GM18873 (cell line): ENCODE measurements around the gene FOS.
A peak's percentile ranks its signal among the peaks of the same experiment; 100 is the strongest.
"Not testable (repeated sequence)": the region's sequence is repeated elsewhere in the genome, so short reads cannot be mapped to it uniquely, and the experiment has no call there.

ENCODE experiments used
- ATAC-seq: cut with Tn5 transposase; IDR thresholded peaks from one replicate; pipeline ENCODE4 v1.9.1; 2021; ENCODE audit warnings: mild to moderate bottlenecking, moderate library complexity, moderate number of reproducible peaks; ENCODE audit not compliant: unreplicated experiment, low FRiP score

FOS gene

DNA sequence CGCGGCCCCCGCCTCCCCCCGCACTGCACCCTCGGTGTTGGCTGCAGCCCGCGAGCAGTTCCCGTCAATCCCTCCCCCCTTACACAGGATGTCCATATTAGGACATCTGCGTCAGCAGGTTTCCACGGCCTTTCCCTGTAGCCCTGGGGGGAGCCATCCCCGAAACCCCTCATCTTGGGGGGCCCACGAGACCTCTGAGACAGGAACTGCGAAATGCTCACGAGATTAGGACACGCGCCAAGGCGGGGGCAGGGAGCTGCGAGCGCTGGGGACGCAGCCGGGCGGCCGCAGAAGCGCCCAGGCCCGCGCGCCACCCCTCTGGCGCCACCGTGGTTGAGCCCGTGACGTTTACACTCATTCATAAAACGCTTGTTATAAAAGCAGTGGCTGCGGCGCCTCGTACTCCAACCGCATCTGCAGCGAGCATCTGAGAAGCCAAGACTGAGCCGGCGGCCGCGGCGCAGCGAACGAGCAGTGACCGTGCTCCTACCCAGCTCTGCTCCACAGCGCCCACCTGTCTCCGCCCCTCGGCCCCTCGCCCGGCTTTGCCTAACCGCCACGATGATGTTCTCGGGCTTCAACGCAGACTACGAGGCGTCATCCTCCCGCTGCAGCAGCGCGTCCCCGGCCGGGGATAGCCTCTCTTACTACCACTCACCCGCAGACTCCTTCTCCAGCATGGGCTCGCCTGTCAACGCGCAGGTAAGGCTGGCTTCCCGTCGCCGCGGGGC lies at the start of gene FOS:
Gene FOS, plus strand, starts transcription at position 407 of the 731 bp plus-strand sequence. Its CDS starts 155 bp downstream, at position 562.
- peak; percentile 71 for ATAC-seq

DNA sequence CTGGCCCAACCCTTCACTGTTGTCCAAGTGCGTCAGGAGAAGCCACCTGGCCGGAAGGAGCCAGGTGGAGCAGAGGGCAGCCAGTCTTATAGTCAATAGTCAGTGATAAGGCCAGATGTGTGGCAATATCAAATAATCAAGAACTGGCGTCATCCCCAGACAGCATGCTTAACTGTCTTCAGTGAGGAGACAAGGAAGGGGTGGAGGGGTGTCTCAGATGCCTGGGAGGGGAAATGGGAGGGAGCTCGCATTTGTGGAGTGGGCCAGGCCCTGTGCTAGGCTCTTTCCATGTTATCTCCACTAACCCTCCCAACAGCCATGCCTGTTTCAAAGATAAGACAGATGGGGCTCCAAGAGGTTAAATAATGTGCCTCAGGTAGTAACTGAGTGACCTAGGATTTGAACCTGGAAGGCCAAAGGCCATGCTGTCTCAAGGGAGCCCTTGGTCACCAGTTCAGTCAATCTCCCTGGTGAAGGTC lies 48.9 kb upstream of the FOS start:
- ATAC-seq = no peak

GRCh38 chr14:75230140-75230792 lies 48.4 kb upstream of the FOS start:
- ATAC-seq = no peak

- peak; percentile 46 for ATAC-seq
Observed at GRCh38 chr14:75231320-75231719, 47.3 kb upstream of the FOS start.

DNA sequence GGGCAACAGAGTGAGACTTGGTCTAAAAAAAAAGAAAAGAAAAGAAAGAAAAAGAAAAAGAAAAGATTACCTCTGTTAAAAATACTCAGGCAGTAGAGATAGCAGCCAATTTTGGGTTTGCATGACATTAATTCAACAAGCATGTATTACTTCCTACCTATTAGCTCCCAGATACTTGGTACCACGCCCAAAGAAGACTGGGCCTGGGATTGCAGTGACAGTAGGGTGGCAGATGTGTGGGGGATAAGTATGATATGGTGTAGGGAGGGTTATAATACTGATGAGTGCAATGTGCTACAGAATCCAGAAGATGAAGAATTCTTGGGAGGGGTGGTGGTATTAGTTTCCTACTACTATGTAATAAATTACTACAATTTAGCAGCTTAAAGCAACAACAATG lies 46.4 kb upstream of the FOS start:
- no peak for ATAC-seq

GRCh38 chr14:75232597-75232996 lies 46.0 kb upstream of the FOS start:
- ATAC-seq = no peak

DNA sequence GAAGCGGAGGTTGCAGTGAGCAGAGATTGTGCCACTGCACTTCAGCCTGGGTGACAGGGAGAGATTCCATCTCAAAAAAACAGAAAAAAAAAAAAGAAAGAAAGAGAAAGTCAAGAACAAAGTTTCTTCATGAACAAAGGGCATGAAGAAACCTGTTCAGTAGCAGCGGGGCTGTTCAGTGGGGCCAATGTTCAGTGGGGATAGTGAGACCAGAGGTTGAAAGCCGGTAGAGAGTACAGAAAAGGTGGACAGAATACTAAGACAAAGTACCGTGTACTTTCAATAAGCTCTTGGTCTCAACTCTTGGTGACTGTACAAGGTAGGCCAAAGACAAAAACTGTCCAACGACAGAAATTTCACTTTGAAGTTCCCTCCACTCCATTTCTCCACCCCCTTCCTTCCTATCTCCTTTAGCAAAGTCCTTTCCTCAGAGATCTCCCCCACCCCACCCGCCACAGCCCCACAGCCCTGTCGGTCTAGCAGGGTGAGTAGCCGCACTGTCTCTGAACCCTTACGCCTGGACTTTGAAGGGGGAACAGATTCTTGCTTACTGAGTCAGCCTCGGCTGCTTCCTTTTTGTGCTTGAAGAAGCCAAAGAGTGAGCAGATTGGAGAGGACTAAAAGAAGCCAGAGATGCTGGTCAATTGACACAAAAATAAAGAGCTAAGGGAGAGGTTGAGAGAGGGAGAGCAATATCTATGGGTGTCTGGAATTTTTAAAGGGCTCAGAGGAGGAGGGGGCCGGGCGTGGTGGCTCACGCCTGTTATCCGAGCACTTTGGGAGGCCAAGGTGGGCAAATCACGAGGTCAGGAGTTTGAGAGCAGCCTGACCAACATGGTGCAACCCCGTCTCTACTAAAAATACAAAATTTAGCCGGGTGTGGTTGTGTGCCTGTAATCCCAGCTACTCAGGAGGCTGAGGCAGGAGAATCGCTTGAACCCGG lies 44.2 kb upstream of the FOS start:
- no peak for ATAC-seq

- ATAC-seq = not testable (repeated sequence)
Observed at GRCh38 chr14:75235198-75235597, 43.4 kb upstream of the FOS start.

DNA sequence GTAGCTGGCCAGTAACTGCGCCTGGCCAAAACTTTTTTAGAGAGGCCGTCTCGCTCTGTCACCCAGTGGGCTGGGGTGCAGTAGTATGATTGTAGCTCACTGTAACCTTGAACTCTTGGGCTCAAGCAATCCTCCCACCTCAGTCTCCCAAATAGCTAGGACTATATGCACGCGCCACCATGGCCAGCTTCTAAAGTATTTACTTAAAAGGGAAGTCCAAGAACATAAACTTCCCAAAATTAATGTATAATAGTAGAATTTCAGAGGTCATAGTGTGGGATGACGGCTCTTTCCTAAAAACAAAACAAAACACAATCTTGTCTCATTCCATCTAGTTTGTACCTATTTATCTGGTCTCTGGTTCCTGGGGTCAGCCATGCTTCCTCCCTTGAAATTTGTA lies 42.2 kb upstream of the FOS start:
- ATAC-seq = no peak

- no peak for ATAC-seq
Observed at GRCh38 chr14:75236901-75237419, 41.7 kb upstream of the FOS start.

- no peak for ATAC-seq
Observed at GRCh38 chr14:75238756-75239455, 39.7 kb upstream of the FOS start.

DNA sequence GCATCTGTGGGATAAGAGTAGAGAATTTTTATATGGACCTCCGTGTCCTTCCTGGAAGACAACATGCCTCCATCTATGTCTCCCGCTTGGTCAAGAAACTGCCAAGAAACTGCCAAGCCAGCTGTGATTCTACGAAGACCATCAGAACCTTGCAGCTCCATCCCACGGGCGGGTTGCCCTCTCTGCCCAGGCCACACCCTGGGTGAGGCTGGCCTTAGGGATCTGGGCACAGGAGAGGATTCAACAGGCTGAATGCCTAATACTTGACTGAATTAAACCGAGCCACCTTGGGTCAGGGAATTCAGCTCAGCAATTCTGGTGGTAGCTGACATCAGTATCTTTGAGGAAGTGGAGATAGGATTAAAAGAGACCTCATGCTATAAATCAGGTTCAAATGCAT lies 37.8 kb upstream of the FOS start:
- ATAC-seq = no peak

DNA sequence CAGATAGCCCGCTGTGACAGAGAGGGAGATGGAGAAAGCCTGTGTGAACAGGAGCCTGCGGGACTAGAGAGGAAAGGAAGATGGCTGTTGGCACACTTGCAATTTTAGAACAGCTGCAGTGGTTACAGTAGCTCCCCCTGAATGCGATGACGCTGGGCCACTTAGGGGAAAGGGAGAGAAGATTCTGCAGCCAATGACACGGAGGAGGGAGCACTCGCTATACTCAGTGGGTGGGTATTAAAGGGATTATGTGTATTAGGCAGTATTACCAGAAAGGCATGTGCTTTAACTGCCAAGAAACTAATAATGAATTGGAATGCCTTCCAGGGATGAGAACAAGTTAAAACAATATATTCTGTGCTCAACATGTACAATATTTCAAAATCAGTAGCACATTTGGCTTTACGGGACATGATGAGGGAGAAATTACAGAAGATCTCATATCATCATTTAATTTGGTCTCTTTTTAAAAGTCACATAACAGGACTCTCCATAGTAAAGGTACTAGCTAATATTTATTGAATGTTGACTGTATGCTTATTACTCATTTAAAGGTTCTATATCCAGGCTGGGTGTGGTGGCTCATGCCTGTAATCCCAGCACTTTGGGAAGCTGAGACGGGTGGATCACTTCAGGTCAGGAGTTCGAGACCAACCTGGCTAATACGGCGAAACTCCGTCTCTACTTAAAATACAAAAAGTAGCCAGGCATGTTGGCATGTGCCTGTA lies 35.9 kb upstream of the FOS start:
- no peak for ATAC-seq

GRCh38 chr14:75244121-75244520 lies 34.5 kb upstream of the FOS start:
- ATAC-seq = no peak

DNA sequence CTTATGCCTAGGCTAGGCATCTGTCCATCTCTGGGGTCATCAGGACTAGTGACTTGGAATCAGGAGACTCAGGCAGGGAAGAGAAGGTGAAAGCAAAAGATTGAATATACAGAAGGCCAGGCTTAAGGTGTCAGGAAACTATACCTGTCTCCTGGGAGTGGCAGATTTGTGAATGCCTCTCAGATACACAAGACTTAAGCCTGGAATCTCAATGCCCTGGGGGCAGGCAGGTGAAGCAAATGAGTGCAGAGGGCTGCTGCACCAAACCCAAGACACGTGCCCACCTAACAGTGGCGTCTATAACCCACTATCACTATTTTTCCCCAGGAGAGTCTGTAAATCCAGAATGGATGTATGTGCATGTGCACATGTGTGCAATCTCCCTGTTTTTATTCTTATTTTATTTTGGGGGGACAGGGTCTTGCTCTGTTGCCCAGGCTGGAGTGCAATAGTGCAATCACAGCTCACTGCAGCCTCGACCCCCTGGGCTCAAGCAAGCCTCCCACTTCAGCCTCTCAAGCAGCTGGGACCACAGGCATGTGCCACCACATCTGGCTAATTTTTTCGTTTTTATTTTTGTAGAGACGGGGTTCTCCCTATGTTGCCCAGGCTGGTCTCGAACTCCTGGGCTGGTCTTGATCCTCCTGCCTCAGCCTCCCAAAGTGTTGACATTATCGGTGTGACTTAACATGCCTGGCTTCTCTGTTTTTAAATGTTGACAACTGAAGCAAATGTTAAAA lies 31.9 kb upstream of the FOS start:
- no peak for ATAC-seq

DNA sequence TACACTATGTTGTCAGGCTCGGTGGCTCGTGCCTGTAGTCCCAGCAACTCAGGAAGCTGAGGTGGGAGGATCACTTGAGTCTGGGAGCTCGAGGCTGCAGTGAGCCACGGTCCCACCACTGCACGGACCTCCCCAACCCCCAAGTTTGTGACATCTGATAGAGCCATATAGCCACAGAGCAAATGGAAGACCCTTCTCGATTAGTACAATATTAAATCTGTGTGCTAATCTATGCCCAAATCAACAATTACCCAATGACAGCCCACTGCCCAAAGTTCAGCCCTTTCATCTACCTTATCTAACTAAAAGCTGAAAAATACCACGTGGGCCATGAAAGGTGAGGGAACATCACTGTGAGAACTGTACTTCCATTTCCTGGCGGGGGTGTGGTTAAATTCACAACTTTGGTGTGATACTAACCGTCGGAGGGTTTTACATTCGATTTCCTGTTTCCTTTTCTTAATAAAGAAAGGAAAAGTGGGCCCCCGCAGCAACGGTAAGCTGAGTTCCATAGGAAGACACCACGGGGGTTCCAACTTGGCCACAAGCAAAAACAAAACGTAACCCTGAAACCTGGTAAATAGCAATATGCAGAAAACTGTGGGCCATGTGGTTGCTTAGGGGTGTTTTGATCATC lies 31.2 kb upstream of the FOS start:
- ATAC-seq = no peak

DNA sequence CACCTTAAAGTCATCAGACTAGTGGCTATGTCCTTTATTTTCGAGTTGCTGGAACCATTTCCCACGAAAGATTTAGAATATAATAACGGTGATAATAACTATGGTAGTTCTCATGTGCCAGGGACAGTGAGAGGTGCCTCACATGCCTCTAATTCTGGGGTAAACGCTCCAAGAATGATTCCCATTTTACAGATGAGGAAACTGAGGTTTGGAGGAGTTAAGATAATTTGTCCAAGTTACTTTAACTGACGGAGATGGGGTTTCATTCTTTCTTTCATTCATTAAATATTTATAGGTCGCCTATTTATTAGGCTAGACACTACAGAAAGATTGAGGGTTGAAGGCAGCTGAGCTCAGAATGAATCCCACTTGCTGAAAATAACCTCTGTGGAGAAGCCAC lies 30.7 kb upstream of the FOS start:
- no peak for ATAC-seq

GRCh38 chr14:75249251-75249957 lies 29.2 kb upstream of the FOS start:
- peak; percentile 74 for ATAC-seq
